Caco-2 (cell line): ENCODE data around the gene AOC1. TPM values are rescaled to one million over a fixed set of nuclear protein-coding genes. Genes with fewer than 3 reads are reported as not detected.

ENCODE experiments used
- BruUV-seq: library from RNA; stranded (reverse); fragments of 400-500 nt; replicated peaks from 2 replicates; lab custom pipeline; 2021; lab: Mats Ljungman, UMichigan
- CTCF ChIA-PET: fragments of 300-600 bp; sonication (Branson Sonifier 250); formaldehyde crosslinking; loops from one replicate; lab custom pipeline; 2022; ENCODE audit warnings: antibody characterized with exemption; lab: Charles Lee
- POLR2A ChIA-PET: fragments of 300-600 bp; sonication (Branson Sonifier 250); formaldehyde crosslinking; loops from one replicate; lab custom pipeline; 2022; ENCODE audit warnings: antibody characterized with exemption; lab: Charles Lee
- DNase-seq, 2 experiments: peaks; one replicate each; pipeline versions ENCODE4 v3.0.0 to v3.0.0-alpha.2; 2020 to 2022
- H3K27me3 ChIP-seq: replicated peaks from 2 replicates; pipeline ENCODE4 v1.6.0; 2011; ENCODE audit warnings: low read length; ENCODE audit not compliant: control insufficient read depth, insufficient read depth
- H3K36me3 ChIP-seq: 2 replicates; pipeline ENCODE4 v1.5.1; 2011; ENCODE audit warnings: low read length; ENCODE audit not compliant: control insufficient read depth, insufficient read depth
- H3K4me1 ChIP-seq: fragments of 250-450 bp; sonication (Bioruptor Pico); 2 replicates; pipeline ENCODE4 v1.5.1; 2020; ENCODE audit warnings: mild to moderate bottlenecking
- H3K4me3 ChIP-seq: 2 replicates; pipeline ENCODE4 v1.5.1; 2011; ENCODE audit warnings: low read depth, mild to moderate bottlenecking, control low read depth, low read length
- H3K9me3 ChIP-seq: fragments of 250-450 bp; sonication (Bioruptor Pico); 2 replicates; pipeline ENCODE4 v1.5.1; 2020; ENCODE audit warnings: mild to moderate bottlenecking, moderate library complexity
- H3K27ac Mint-ChIP-seq: one replicate; pipeline ENCODE4 v1.8.0; 2022; ENCODE audit warnings: mixed read lengths; ENCODE audit not compliant: unreplicated experiment
- H3K27me3 Mint-ChIP-seq: one replicate; pipeline ENCODE4 v1.8.0; 2022; ENCODE audit warnings: mixed read lengths; ENCODE audit not compliant: insufficient read depth, unreplicated experiment
- H3K36me3 Mint-ChIP-seq: one replicate; pipeline ENCODE4 v1.8.0; 2022; ENCODE audit warnings: mild to moderate bottlenecking, mixed read lengths; ENCODE audit not compliant: insufficient read depth, unreplicated experiment
- H3K4me1 Mint-ChIP-seq: one replicate; pipeline ENCODE4 v1.8.0; 2022; ENCODE audit warnings: low read depth, mixed read lengths; ENCODE audit not compliant: unreplicated experiment
- H3K4me3 Mint-ChIP-seq: one replicate; pipeline ENCODE4 v1.8.0; 2022; ENCODE audit warnings: mild to moderate bottlenecking, moderate library complexity, mixed read lengths; ENCODE audit not compliant: unreplicated experiment
- H3K9me3 Mint-ChIP-seq: one replicate; pipeline ENCODE4 v1.8.0; 2022; ENCODE audit warnings: mixed read lengths; ENCODE audit not compliant: unreplicated experiment
- intact Hi-C: fragments of 100-400 bp; cut with micrococcal nuclease; formaldehyde crosslinking; loops from one replicate; pipeline ENCODE4 v1.10.0; 2022; ENCODE audit not compliant: unreplicated experiment
- total RNA-seq: library from RNA; stranded (reverse); gene quantifications from 2 replicates; pipeline ENCODE4 v1.2.3, GENCODE V29; 2022
- TF ChIP-seq, protein P1 (sequence below), 2 experiments: fragments of 200-600 bp in 1 of 2; IDR thresholded peaks; 1 replicate in 1 of 2; 2 replicates in 1 of 2; pipeline versions ENCODE4 v1.5.1 to v1.8.0; 2011 to 2022; ENCODE audit warnings: antibody characterized with exemption in 1 of 2, control low read depth in 1 of 2, inconsistent platforms in 1 of 2, low read depth in 1 of 2, low read length in 1 of 2, mild to moderate bottlenecking in 1 of 2, moderate library complexity in 1 of 2; ENCODE audit not compliant: insufficient read depth in 1 of 2, severe bottlenecking in 1 of 2, unreplicated experiment in 1 of 2

The AOC1 gene
- total RNA-seq, 1 experiment from 2014 or later, result 3.5 TPM

DNA sequence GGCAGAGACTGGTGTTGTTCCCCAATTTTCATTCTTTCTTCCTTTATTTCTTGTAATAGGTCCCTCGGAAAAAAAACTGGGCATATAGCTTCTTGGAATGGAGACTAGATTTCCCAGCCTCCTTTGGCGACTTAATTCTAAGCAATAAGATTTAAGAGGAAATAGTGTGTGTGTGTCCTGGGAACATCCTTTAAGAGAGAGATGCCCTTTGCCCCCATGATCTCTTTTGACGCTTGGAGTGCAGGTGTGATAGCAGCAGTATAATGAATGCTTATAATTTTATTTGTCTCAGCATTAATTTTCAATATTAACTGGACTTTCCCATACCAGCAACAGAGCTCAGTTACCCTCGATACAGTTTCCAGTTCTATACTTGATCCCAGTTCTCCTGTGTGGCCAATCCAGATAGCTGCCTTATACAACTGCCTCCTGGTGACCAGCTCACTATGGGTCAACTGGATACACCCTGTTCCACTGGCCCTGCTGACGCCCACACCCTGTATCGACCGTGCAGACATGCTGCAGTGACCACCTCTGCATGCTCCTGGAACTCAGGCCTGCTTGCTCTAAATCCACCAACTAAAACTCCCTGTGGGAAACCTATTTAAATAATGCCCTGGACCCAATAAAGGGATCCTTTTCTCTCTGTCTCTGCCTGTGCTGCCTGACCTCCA lies 37.9 kb upstream of the AOC1 start:
- H3K36me3 ChIP-seq, result no peaks in the 10 kb centered on the region
- Mint-ChIP-seq H3K36me3 (no peaks in the 10 kb centered on the region), H3K9me3 (peaks cover 24% of the 10 kb centered on the region), H3K27ac (no peak overlapping the region), H3K27me3 (no peaks in the 10 kb centered on the region), H3K4me3 (no peak overlapping the region), H3K4me1 (no peaks in the 10 kb centered on the region)
- peaks cover 11% of the 10 kb centered on the region for H3K9me3 ChIP-seq
- DNase-seq, result no peak
- H3K4me3 ChIP-seq, result no peak overlapping the region
- CTCF ChIA-PET, result no interaction called here
- intact Hi-C loops, result no loop called here
- H3K4me1 ChIP-seq, result no peaks in the 10 kb centered on the region
- no peaks in the 10 kb centered on the region for H3K27me3 ChIP-seq
- POLR2A ChIA-PET, result no interaction called here
- TF ChIP-seq, protein P1, sequence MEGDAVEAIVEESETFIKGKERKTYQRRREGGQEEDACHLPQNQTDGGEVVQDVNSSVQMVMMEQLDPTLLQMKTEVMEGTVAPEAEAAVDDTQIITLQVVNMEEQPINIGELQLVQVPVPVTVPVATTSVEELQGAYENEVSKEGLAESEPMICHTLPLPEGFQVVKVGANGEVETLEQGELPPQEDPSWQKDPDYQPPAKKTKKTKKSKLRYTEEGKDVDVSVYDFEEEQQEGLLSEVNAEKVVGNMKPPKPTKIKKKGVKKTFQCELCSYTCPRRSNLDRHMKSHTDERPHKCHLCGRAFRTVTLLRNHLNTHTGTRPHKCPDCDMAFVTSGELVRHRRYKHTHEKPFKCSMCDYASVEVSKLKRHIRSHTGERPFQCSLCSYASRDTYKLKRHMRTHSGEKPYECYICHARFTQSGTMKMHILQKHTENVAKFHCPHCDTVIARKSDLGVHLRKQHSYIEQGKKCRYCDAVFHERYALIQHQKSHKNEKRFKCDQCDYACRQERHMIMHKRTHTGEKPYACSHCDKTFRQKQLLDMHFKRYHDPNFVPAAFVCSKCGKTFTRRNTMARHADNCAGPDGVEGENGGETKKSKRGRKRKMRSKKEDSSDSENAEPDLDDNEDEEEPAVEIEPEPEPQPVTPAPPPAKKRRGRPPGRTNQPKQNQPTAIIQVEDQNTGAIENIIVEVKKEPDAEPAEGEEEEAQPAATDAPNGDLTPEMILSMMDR (IDR thresholded peaks at IDR 0.05; ENCODE audit: insufficient read depth in 1 of 2, low read depth in 1 of 2, low read length in 1 of 2, severe bottlenecking in 1 of 2, unreplicated experiment in 1 of 2), result no peak
- no TSS peak for BruUV-seq

DNA sequence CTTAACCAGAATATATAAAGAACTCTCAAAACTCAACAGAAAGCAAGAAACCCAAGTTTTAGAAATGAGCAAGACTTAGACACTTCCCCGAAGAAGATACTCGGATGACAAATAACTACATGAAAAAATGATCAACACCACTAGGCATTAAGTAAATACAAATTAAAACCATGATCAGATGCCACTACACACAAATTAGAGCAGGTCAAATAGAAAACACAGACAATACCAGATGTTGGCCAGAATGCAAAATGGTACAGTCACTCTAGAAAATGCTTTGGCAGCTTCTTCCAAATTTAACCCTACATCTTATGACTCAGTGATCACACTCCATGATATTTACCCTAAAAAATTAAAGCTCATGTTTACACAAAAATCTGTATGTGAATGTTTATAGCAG lies 33.3 kb upstream of the AOC1 start:
- no peaks in the 10 kb centered on the region for H3K27me3 Mint-ChIP-seq
- H3K27me3 ChIP-seq, result no peaks in the 10 kb centered on the region
- ChIA-PET POLR2A (no interaction called here), CTCF (no interaction called here)
- H3K4me1 Mint-ChIP-seq, result peaks cover 7% of the 10 kb centered on the region
- H3K36me3 ChIP-seq, result no peaks in the 10 kb centered on the region
- no peak overlapping the region for H3K4me3 ChIP-seq
- H3K36me3 Mint-ChIP-seq, result no peaks in the 10 kb centered on the region
- H3K9me3 Mint-ChIP-seq, result peaks cover 16% of the 10 kb centered on the region
- H3K4me3 Mint-ChIP-seq, result no peak overlapping the region
- intact Hi-C loops, result no loop called here
- DNase-seq, result no peak
- peaks cover 9% of the 10 kb centered on the region for H3K9me3 ChIP-seq
- TF ChIP-seq, protein P1 (IDR thresholded peaks at IDR 0.05; ENCODE audit: insufficient read depth in 1 of 2, low read depth in 1 of 2, low read length in 1 of 2, severe bottlenecking in 1 of 2, unreplicated experiment in 1 of 2), result no peak
- H3K27ac Mint-ChIP-seq, result no peak overlapping the region
- BruUV-seq, result no TSS peak
- H3K4me1 ChIP-seq, result peaks cover 3% of the 10 kb centered on the region; the same call in 1 of the 2 replicates

DNA sequence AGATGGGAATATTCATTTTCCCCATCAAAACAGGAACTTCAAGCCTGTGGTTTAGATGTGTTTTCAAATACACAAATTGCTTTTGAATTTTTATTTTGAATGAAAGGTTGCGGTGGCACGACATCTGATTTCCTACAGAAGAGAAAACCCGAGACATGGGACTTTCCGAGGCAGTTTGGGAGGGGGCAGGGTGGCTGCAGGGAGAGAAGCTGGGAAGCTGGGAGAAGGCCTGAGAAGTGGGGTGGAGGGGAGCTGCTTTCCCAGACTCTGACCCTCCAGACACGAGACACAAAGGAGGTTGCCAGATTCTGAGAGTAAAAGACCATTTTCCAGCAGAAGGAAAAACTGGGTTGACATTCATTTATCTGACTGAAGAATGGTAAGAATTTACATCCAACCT lies 32.2 kb upstream of the AOC1 start:
- no peak for DNase-seq
- ChIA-PET POLR2A (no interaction called here), CTCF (no interaction called here)
- Histone ChIP-seq H3K4me1 (peaks cover 3% of the 10 kb centered on the region; the same call in 1 of the 2 replicates), H3K9me3 (peaks cover 7% of the 10 kb centered on the region), H3K27me3 (no peaks in the 10 kb centered on the region), H3K4me3 (no peak overlapping the region), H3K36me3 (no peaks in the 10 kb centered on the region)
- TF ChIP-seq, protein P1 (IDR thresholded peaks at IDR 0.05; ENCODE audit: insufficient read depth in 1 of 2, low read depth in 1 of 2, low read length in 1 of 2, severe bottlenecking in 1 of 2, unreplicated experiment in 1 of 2), result no peak
- no peaks in the 10 kb centered on the region for H3K27me3 Mint-ChIP-seq
- intact Hi-C loops, result no loop called here
- H3K4me3 Mint-ChIP-seq, result no peak overlapping the region
- H3K9me3 Mint-ChIP-seq, result peaks cover 16% of the 10 kb centered on the region
- H3K36me3 Mint-ChIP-seq, result no peaks in the 10 kb centered on the region
- BruUV-seq, result no TSS peak
- no peak overlapping the region for H3K27ac Mint-ChIP-seq
- peaks cover 7% of the 10 kb centered on the region for H3K4me1 Mint-ChIP-seq
